B cell (primary cell): ENCODE measurements around the gene PPP2R5C. TPM values are rescaled to one million over a fixed set of nuclear protein-coding genes. Genes with fewer than 3 reads are reported as not detected.

Experiments used
- ATAC-seq: fragments of 200-7000 bp; cut with Tn5 transposase; one replicate; pipeline ENCODE4 v1.10.0; 2021; ENCODE audit warnings: low read depth, mild to moderate bottlenecking, moderate number of reproducible peaks, moderate library complexity
- CTCF ChIA-PET: fragments of 350-600 bp; sonication (Branson Sonifier 250); formaldehyde crosslinking; loops from one replicate; lab custom pipeline; 2021; ENCODE audit warnings: antibody characterized with exemption, inconsistent platforms; lab: Charles Lee
- POLR2A ChIA-PET: fragments of 350-600 bp; sonication (Branson Sonifier 250); formaldehyde crosslinking; loops from one replicate; lab custom pipeline; 2021; ENCODE audit warnings: antibody characterized with exemption; lab: Charles Lee
- DNase-seq: peaks from one replicate; pipeline ENCODE4 v3.0.0; 2013
- H2AFZ ChIP-seq: 2 replicates; pipeline ENCODE4 v1.6.1; 2012; ENCODE audit warnings: mild to moderate bottlenecking, low read depth, low read length; ENCODE audit not compliant: insufficient read depth, poor library complexity, severe bottlenecking
- H3K27ac ChIP-seq, 2 donors: 1 replicate in 1 of 2; 2 replicates in 1 of 2; pipeline ENCODE4 v1.5.1; 2012 to 2013; ENCODE audit warnings: low read length in 2 of 2, mild to moderate bottlenecking in 2 of 2, moderate library complexity in 1 of 2
- H3K27me3 ChIP-seq, 4 experiments: fragments of 200-600 bp in 1 of 4; sonication (generic) in 1 of 4; replicated peaks in 1 of 4; 1 replicate in 2 of 4; 2 replicates in 2 of 4; pipeline versions ENCODE4 v1.6.1 to v1.7.0; 2013 to 2016; ENCODE audit warnings: low read length in 3 of 4, mild to moderate bottlenecking in 2 of 4, mixed read lengths in 1 of 4, moderate library complexity in 1 of 4; ENCODE audit not compliant: insufficient read depth in 4 of 4, control insufficient read depth in 3 of 4; ENCODE audit errors: control extremely low read depth in 1 of 4
- H3K36me3 ChIP-seq, 2 experiments: replicated peaks in 1 of 2; 1 replicate in 1 of 2; 2 replicates in 1 of 2; pipeline versions ENCODE4 v1.6.1 to v1.7.1; 2013; ENCODE audit warnings: low read length in 1 of 2; ENCODE audit not compliant: insufficient read depth in 2 of 2, control insufficient read depth in 1 of 2; ENCODE audit errors: control extremely low read depth in 1 of 2, extremely low read depth in 1 of 2
- H3K4me1 ChIP-seq, 2 donors: fragments of 200-600 bp in 1 of 2; sonication (generic) in 1 of 2; 1 replicate in 1 of 2; 2 replicates in 1 of 2; pipeline versions ENCODE4 v1.5.1 to v1.6.1; 2013 to 2017; ENCODE audit warnings: low read length in 2 of 2; ENCODE audit not compliant: control insufficient read depth in 2 of 2, insufficient read depth in 2 of 2
- H3K4me2 ChIP-seq: replicated peaks from 2 replicates; pipeline ENCODE3; 2012; ENCODE audit warnings: mild to moderate bottlenecking, low read depth, low read length; ENCODE audit not compliant: poor library complexity, severe bottlenecking
- H3K4me3 ChIP-seq, 5 experiments: fragments of 200-600 bp in 1 of 5; sonication (generic) in 1 of 5; 1 replicate in 3 of 5; 2 replicates in 2 of 5; pipeline versions ENCODE4 v1.5.1 to v1.7.0; 2011 to 2016; ENCODE audit warnings: low read length in 4 of 5, mild to moderate bottlenecking in 4 of 5, low read depth in 2 of 5, control low read depth in 1 of 5, moderate library complexity in 1 of 5; ENCODE audit not compliant: insufficient read depth in 1 of 5; ENCODE audit errors: control extremely low read depth in 1 of 5, extremely low read depth in 1 of 5
- H3K79me2 ChIP-seq: fragments of 200-600 bp; sonication (generic); one replicate; pipeline ENCODE4 v1.6.0; 2016; ENCODE audit warnings: low read length; ENCODE audit not compliant: control insufficient read depth, insufficient read depth
- H3K9ac ChIP-seq: fragments of 200-600 bp; sonication (generic); 2 replicates; pipeline ENCODE4 v1.6.1; 2017; ENCODE audit warnings: mild to moderate bottlenecking, low read length, moderate library complexity
- H3K9me3 ChIP-seq, 3 donors: one replicate each; pipeline versions ENCODE4 v1.6.1 to v1.7.1; 2013; ENCODE audit warnings: low read length in 2 of 3; ENCODE audit not compliant: control insufficient read depth in 2 of 3, insufficient read depth in 1 of 3; ENCODE audit errors: control extremely low read depth in 1 of 3
- H4K20me1 ChIP-seq: 2 replicates; pipeline ENCODE4 v1.6.0; 2012; ENCODE audit warnings: mild to moderate bottlenecking, low read length; ENCODE audit not compliant: insufficient read depth, control insufficient read depth, poor library complexity, severe bottlenecking
- H3K27ac Mint-ChIP-seq: one replicate; pipeline ENCODE4 v1.8.0; 2021; ENCODE audit warnings: mixed read lengths
- H3K27me3 Mint-ChIP-seq: one replicate; pipeline ENCODE4 v1.8.0; 2021; ENCODE audit warnings: mixed read lengths
- H3K4me1 Mint-ChIP-seq: one replicate; pipeline ENCODE4 v1.8.0; 2021; ENCODE audit warnings: mixed read lengths
- H3K4me3 Mint-ChIP-seq: one replicate; pipeline ENCODE4 v1.8.0; 2021; ENCODE audit warnings: mixed read lengths
- H3K9me3 Mint-ChIP-seq: one replicate; pipeline ENCODE4 v1.8.0; 2022; ENCODE audit warnings: mixed read lengths; ENCODE audit not compliant: insufficient read depth
- EZH2 ChIP-seq: IDR thresholded peaks from 2 replicates; pipeline ENCODE4 v1.6.1; 2012; ENCODE audit warnings: borderline replicate concordance, low read depth, mild to moderate bottlenecking, moderate library complexity, low read length; ENCODE audit not compliant: insufficient read depth, poor library complexity, severe bottlenecking
- WGBS: methylation state at CpG from one replicate; pipeline ENCODE4 v1.1.5; 2013; ENCODE audit warnings: missing lambda C conversion rate; ENCODE audit not compliant: insufficient coverage; 5-methylcytosine and 5-hydroxymethylcytosine counted together
- intact Hi-C: fragments of 100-400 bp; cut with micrococcal nuclease; formaldehyde crosslinking; loops from one replicate; pipeline ENCODE4 v1.10.0; 2022
- polyA plus RNA-seq: library from polyadenylated mRNA; depleted of rRNA; stranded (reverse); fragments of >200 nt; gene quantifications from 2 replicates; pipeline ENCODE4 v1.2.3, GENCODE V29; 2012
- total RNA-seq, 2 donors: library from RNA; stranded (reverse); fragments of 120-200 nt in 1 of 2; gene quantifications; 1 replicate in 1 of 2; 2 replicates in 1 of 2; pipeline versions ENCODE4 v1.2.3 to v1.2.4, GENCODE V29; 2013 to 2022
- TF ChIP-seq, protein P1 (sequence below): fragments of 200-600 bp; IDR thresholded peaks from one replicate; pipeline ENCODE4 v1.8.0; 2022; ENCODE audit warnings: antibody characterized with exemption, mild to moderate bottlenecking

Gene PPP2R5C
- total and polyA plus RNA-seq, 2 donors (not counting 1 experiment from before 2014, with no cell fraction given) = 91.7 to 330 TPM

DNA sequence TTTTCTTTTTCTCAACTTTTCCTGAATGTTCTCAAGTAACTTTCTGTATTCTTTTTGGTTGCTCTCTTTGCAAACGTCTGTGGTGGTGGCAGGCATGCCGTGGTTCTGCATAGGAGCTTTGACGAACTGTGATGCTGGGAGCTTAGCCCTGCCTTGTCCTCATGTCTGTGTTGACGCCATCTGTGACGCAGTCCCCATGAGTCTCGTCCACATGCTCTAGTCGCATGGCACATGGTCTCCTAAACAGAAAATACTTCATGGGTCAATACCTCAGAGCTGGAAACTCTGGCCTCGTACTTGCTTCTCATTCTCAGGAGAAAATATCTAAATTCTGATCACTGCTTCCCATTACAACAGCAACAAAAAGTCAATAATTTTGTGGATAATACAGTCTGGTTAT lies 152.6 kb downstream of the PPP2R5C start:
- ChIA-PET POLR2A (interaction anchor here (0.6 kb wide), 1 partner anchor 24 kb away, joined by 5 read pairs; no protein-coding TSS in a partner anchor), CTCF (no interaction called here)
- 99% methylated on average over 7 of the region's 8 CpGs for WGBS
- no peaks in the 10 kb centered on the region for H3K27me3 ChIP-seq
- peaks cover 8% of the 10 kb centered on the region for H4K20me1 ChIP-seq
- H3K4me1 Mint-ChIP-seq = peaks cover 3% of the 10 kb centered on the region
- no peak overlapping the region for H3K27ac Mint-ChIP-seq
- H3K27ac ChIP-seq = no peak overlapping the region
- no peak for ATAC-seq
- H3K27me3 Mint-ChIP-seq = no peaks in the 10 kb centered on the region
- intact Hi-C loops = no loop called here
- TF ChIP-seq, protein P1, sequence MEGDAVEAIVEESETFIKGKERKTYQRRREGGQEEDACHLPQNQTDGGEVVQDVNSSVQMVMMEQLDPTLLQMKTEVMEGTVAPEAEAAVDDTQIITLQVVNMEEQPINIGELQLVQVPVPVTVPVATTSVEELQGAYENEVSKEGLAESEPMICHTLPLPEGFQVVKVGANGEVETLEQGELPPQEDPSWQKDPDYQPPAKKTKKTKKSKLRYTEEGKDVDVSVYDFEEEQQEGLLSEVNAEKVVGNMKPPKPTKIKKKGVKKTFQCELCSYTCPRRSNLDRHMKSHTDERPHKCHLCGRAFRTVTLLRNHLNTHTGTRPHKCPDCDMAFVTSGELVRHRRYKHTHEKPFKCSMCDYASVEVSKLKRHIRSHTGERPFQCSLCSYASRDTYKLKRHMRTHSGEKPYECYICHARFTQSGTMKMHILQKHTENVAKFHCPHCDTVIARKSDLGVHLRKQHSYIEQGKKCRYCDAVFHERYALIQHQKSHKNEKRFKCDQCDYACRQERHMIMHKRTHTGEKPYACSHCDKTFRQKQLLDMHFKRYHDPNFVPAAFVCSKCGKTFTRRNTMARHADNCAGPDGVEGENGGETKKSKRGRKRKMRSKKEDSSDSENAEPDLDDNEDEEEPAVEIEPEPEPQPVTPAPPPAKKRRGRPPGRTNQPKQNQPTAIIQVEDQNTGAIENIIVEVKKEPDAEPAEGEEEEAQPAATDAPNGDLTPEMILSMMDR = no peak
- TF ChIP-seq EZH2 = no peak
- H3K9me3 ChIP-seq = no peaks in the 10 kb centered on the region
- H3K4me3 ChIP-seq = no peak overlapping the region
- no peaks in the 10 kb centered on the region for H3K4me1 ChIP-seq
- no peaks in the 10 kb centered on the region for H3K9me3 Mint-ChIP-seq
- H3K4me3 Mint-ChIP-seq = no peak overlapping the region
- no peak overlapping the region for H3K4me2 ChIP-seq
- no peak for DNase-seq
- H3K9ac ChIP-seq = no peak overlapping the region
- H3K36me3 ChIP-seq = peaks cover 0 to 67% of the 10 kb centered on the region in 2 experiments
- no peaks in the 10 kb centered on the region for H3K79me2 ChIP-seq
- no peak overlapping the region for H2AFZ ChIP-seq

DNA sequence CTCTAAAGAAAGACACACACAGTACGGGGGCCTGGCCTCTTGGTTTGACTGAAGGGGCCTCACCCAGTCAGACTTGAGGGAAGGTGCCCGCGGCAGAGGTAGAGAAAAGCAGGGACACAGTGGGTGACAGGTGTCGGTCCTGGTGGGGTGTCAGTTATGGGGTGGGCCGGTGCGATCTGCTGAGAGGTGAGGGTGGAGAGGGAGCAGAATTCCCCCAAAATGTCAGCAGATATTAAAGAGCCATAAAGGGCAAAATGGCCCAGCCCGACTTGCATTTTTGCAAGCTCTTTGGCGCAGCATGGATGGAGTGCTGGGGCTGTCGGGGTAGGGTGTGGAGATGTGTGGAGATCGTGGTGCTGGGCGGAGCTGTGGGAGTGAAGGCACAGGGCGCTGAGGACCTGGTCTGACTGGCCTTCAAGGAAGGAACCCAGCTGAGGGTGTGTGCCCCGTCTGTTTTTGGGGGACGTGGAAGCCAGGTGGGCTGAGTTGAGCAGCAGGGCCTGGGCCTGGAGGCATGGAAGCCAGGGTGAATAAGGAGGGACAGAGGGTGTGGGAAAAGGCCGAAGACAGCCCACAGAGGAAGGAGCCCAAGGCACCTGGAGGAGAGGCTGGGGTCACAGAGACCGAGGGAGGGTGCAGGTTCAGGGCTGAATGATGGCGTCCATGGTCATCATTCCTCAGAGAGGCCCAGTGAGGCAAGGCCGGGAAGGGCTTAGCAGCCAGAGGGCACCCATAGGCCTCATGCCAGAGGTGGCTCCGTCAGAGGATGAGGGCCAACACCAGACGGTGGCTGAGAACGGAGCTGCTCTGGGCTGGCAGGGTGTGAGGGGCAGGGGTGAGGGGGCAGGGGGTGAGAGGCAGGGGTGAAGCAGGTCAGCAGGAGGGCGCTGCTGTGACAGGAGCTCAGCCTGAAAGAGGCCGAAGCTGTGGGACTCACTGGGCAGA lies 154.6 kb downstream of the PPP2R5C start:
- ATAC-seq = no peak
- no peaks in the 10 kb centered on the region for H3K9me3 Mint-ChIP-seq
- 96% methylated on average over 20 of the region's 23 CpGs for WGBS
- intact Hi-C loops = no loop called here
- no peak overlapping the region for H3K4me2 ChIP-seq
- H3K27me3 ChIP-seq = no peaks in the 10 kb centered on the region
- H3K4me3 Mint-ChIP-seq = no peak overlapping the region
- POLR2A ChIA-PET = no interaction called here
- H3K9me3 ChIP-seq = no peaks in the 10 kb centered on the region
- no peaks in the 10 kb centered on the region for H3K27me3 Mint-ChIP-seq
- H3K4me3 ChIP-seq = no peak overlapping the region
- H4K20me1 ChIP-seq = no peaks in the 10 kb centered on the region
- no peak overlapping the region for H3K27ac ChIP-seq
- H2AFZ ChIP-seq = no peak overlapping the region
- TF ChIP-seq EZH2 = no peak
- TF ChIP-seq, protein P1 = no peak
- H3K4me1 Mint-ChIP-seq = peaks cover 3% of the 10 kb centered on the region
- H3K27ac Mint-ChIP-seq = no peak overlapping the region
- no peaks in the 10 kb centered on the region for H3K79me2 ChIP-seq
- H3K9ac ChIP-seq = no peak overlapping the region
- no peak for DNase-seq
- H3K36me3 ChIP-seq = peaks cover 0 to 58% of the 10 kb centered on the region in 2 experiments
- H3K4me1 ChIP-seq = no peaks in the 10 kb centered on the region
- CTCF ChIA-PET = interaction anchor here (0.6 kb wide), 1 partner anchor 39 kb away, joined by 3 read pairs; no protein-coding TSS in a partner anchor
